ENCODE results near the gene PLEKHG5.

Gene PLEKHG5
- 0.04 to 2.3 (median 0.25) reads per million in 18 experiments for total RNA-seq

GRCh38 chr1:6491480-6491962 is at the start of gene PLEKHG5:
Gene PLEKHG5, minus strand, starts transcription at chr1:6491667. Its CDS starts 14,096 bp downstream, at chr1:6477571.
- DNase-seq = no peak

GRCh38 chr1:6538956-6539355 is 47.5 kb upstream of the PLEKHG5 start:
- DNase-seq = no peak

- no peak for DNase-seq
These were observed 44.8 kb upstream of the PLEKHG5 start for GRCh38 chr1:6536291-6536690.

GRCh38 chr1:6535214-6535613 is 43.7 kb upstream of the PLEKHG5 start:
- no peak for DNase-seq

- no peak for DNase-seq
These were observed 42.9 kb upstream of the PLEKHG5 start for GRCh38 chr1:6534248-6534822.

GRCh38 chr1:6531996-6532395 is 40.5 kb upstream of the PLEKHG5 start:
- DNase-seq = no peak

- DNase-seq = no peak
These were observed 39.2 kb upstream of the PLEKHG5 start for GRCh38 chr1:6530504-6531160.

GRCh38 chr1:6528492-6528891 is 37.0 kb upstream of the PLEKHG5 start:
- DNase-seq = no peak

- DNase-seq = no peak
These were observed 34.8 kb upstream of the PLEKHG5 start for GRCh38 chr1:6526316-6526715.

GRCh38 chr1:6523566-6523965 is 32.1 kb upstream of the PLEKHG5 start:
- DNase-seq = peak; percentile 65 to 68

GRCh38 chr1:6521536-6521935 is 30.1 kb upstream of the PLEKHG5 start:
- no peak for DNase-seq

GRCh38 chr1:6519935-6520671 is 28.6 kb upstream of the PLEKHG5 start:
- DNase-seq = no peak

GRCh38 chr1:6519491-6519934 is 28.0 kb upstream of the PLEKHG5 start:
- no peak for DNase-seq

GRCh38 chr1:6517435-6517851 is 26.0 kb upstream of the PLEKHG5 start:
- DNase-seq = no peak

GRCh38 chr1:6515771-6516170 is 24.3 kb upstream of the PLEKHG5 start:
- no peak for DNase-seq

GRCh38 chr1:6513320-6513801 is 21.9 kb upstream of the PLEKHG5 start:
- DNase-seq = no peak

GRCh38 chr1:6512908-6513280 is 21.4 kb upstream of the PLEKHG5 start:
- no peak for DNase-seq

- no peak for DNase-seq
These were observed 20.9 kb upstream of the PLEKHG5 start for GRCh38 chr1:6512245-6512907.

GRCh38 chr1:6511561-6512244 is 20.2 kb upstream of the PLEKHG5 start:
- DNase-seq = no peak

- no peak for DNase-seq
These were observed 19.6 kb upstream of the PLEKHG5 start for GRCh38 chr1:6511056-6511455.

- no peak for DNase-seq
These were observed 19.0 kb upstream of the PLEKHG5 start for GRCh38 chr1:6510493-6510892.

- DNase-seq = peak; percentile 87 to 94
These were observed 18.4 kb upstream of the PLEKHG5 start for GRCh38 chr1:6509919-6510291.

Measured in inflammatory macrophage (primary cell).